Hematopoietic multipotent progenitor cell treated with erythropoietin and hydrocortisone succinate and interleukin-3 and kit ligand, for 6 days (in vitro differentiated cells): Measurements from ENCODE around the gene IGSF3.
"Not testable (repeated sequence)": the region's sequence is repeated elsewhere in the genome, so short reads cannot be mapped to it uniquely, and the experiment has no call there.

Experiments
- DNase-seq: peaks from one replicate; pipeline ENCODE4 v3.0.0-alpha.2; 2015

The IGSF3 gene

DNA sequence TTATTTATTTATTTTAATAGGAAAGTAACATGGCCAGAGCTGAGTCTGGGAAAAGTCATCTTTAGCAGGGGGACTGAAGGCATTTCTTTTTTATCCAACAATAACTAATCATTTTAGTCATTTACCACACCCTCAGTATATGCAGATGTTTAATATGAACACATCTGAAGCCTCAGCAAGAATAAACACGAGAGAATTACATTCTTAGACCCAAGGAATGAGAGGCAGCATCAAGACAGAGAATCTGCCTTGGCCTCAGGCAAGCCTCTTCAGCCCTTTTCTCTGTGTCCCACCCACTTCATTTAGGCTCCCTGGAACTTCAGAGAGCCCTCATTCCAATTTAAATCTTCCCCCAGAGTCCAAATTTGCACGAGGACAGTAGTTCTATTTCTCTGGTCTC, 17.0 kb upstream of the IGSF3 start:
- no peak for DNase-seq

DNA sequence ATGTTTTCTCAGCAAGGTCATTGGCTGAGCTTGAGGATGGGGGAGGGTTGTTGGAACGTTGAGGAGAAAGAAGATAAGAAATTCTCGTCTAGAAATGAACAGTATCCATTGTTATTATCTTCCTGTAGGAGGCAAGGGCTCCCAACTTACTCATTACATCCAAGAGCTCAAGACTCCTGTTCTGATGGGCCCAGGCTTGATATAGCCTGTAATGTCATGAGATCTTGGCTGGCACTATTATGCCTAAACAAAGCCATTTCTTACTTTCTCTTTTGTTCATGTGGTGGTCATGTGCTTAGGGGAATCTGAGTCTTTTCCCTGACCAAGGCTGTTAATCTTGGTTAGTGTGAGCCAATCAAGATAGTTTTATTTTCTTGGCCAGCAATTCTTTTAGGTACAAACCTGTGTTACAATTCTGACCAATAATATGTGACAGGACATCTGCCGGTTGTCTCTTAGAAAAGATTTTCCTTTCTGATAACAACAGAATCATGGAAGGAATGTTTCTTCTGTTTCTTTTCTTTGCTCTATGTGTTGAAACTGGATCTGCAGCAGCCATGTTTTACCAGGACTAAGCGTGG, 15.2 kb upstream of the IGSF3 start:
- no peak for DNase-seq

DNA sequence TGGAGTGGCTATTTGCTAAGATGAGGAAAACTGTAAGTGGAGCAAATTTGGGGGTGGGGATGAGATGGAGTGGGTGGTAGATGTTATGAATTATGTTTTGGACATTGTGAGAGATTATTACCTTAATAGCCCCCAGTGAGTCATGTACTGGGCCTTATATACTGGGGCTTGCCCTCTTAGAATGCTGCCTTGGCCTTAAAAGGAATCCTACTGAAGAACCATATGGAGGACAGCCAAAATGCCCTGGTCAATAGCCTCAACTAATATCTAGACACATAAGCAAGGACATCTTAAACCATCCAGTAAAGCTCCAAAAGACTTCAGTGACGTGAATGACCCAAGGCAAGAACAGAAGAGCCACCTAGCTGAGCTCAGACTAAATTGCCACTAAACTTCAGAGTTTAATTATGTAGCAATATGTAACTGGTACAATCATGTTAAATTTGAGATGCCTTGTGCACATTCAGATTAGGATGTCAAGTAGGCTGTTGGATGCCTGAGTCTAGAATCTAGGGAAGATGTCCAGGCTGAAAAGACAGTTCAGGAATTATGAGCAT, 13.9 kb upstream of the IGSF3 start:
- DNase-seq, result no peak

DNA sequence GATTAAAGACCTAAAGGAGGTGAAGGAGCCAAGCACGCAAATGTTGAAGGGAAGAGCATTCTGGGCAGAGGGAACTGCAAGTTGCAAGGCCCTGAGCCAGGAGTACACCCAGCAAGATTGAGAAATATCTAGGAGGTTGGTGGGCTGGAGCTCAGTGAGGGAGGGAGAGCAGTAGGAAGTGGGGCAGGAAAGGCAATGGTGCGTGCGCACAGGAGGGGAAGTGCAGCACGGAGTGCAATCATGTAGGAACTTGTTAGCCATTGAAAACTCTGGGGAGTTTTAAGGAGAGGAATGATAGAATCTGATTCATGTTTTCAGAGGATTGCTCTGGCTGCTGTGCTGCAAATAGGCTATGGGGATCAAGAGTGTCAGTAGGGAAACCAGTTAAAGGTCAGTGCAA, 13.2 kb upstream of the IGSF3 start:
- no peak for DNase-seq

DNA sequence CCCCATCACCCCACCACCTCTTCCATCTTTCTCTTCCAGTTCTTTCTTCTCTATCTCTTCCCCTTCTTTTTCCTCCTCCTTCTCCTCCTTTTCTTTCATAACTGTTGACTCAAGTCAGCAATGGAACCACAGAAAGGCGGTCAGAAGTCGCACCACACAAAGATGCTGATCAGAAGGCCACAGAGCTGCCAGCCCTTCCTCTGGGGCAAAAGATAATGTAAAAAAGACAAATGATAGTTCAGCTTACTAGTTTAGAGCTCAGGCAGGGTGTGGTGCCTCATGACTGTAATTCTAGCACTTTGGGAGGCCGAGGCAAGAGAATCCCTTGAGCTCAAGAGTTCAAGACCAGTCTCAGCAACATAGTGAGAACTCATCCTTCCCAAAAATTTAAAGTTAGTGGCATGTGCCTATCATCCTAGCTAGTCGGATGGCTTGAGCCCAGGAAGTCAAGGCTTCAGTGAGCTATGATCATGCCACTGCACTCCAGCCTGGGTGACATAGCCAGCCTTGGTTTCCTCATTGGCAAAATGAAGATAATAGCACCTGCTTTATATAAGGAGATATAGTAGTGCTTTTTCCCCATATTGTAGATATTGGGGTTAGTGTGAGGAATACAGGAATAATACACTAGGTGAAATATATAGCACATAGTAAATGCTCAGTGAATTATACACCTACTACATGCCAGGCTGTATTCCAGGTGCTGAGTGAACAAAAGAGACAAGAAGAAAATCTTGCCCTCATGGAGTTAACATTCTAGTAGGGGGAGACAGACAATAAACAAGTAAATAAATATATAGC, 12.5 kb upstream of the IGSF3 start:
- peak; percentile 95 for DNase-seq

DNA sequence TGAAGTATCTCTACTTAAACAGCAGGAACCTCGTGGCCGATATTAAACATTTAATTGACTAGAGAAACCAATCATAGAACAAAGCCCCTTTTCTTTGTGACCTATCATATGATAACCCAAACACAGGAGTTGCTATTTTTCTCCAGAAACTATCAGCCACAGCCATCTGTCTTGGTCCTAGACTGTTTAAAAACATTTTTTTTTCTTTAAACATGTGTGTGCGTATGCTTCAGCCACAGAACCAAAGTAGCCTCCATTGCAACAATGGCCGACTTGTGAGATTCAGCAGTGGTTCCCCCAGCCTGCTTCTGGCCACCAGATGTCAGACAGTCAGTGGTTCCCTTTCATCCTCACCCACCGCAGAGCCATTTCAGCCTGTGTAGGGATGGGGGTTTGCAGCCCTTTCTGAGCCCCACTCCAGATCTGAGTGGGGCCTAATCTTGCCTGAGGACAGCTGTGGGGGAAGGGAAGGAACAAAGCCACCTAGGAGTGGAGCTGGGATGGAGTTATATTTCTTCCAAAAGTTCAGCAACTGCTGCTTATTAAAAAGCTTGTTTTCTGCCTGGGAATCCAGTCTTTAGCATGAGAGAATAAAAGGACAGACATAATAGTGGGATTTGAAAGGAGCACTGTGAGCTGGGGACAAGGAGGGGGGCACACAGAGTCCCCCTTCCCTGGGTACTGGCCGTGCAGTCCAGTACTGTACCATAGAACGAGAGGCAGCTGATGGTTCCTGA, 11.7 kb upstream of the IGSF3 start:
- DNase-seq, result peak; percentile 92

DNA sequence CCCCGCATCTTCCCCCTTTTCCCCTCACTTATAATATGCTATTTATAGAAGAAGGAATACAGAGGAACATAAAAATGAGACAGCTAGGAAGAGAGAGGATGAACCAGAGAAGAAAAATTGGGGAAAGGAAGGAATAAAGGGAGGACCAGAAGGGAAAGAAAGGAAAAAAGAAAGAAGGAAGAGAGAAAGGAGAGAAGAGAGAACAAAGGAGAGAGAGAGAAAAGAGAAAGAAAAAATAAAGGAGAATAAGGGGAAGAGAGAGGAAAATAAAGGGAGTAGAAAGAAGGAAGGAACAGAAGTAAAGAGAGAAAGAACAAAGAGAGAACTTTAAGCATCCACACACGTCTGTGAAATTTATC, 11.2 kb upstream of the IGSF3 start:
- no peak for DNase-seq

DNA sequence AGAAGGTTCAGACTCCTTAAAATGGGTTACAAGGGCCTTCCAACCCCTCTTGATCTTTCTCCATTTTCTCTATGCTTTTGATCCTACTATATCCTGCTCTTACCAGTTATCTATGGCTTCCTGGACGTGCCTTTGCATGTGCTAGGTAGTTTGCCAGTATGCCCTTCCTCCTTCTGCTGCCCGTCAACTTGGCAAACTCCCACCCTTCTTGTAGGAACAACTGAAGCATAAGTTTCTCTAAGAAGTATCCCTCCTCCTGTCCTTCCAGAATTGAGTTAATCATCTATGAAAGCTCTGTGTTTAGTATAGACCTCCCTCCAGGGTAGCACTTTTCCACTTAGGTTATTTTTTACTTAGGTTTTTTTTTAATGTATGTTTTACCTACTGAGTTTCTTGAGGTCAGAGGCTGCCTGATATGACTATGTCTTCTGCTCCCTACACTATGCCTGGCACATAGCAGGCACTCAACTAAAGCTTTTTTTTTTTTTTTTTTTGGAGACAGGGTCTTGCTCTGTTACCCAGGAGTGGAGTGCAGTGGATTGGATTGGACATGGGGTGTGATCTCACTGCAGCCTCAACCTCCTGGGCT, 10.0 kb upstream of the IGSF3 start:
- no peak for DNase-seq

DNA sequence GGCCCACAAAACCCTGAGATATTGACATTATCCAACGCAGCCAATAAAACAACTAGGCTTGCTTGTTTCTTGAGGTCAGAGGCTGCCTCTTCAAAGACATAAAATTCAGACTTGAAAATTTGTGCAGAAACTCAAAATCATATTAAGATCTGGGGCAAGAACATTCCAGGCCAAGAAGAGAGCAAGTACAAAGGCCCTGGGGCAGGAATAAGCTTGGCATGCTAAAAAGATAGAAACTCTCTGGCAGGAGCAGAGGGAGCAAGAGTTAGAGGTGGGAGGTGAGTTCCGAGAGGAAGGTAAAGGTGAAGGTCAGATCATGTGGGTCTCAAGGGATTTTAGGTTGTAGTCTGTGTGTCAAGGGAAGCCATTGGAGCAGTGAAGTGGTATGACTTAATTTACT, 8.8 kb upstream of the IGSF3 start:
- no peak for DNase-seq

DNA sequence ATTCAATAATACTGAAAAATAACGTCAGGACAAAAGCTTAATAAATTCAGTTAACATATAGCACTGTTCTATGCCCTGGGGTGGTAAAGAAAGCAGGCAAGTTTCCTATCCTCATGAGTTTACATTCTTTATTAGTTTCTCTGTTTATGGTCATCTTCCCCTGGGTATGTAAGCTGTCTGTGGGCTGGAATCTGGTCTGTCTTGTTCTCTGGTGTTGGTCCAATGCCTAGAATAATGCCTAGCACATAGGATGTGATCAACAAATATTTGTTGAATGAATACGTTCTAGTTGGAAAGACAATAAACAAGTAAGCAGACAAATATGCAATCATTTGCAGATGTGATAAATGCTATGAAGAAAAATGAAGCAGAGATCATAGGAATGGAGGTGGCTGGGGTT, 7.2 kb upstream of the IGSF3 start:
- DNase-seq, result no peak

DNA sequence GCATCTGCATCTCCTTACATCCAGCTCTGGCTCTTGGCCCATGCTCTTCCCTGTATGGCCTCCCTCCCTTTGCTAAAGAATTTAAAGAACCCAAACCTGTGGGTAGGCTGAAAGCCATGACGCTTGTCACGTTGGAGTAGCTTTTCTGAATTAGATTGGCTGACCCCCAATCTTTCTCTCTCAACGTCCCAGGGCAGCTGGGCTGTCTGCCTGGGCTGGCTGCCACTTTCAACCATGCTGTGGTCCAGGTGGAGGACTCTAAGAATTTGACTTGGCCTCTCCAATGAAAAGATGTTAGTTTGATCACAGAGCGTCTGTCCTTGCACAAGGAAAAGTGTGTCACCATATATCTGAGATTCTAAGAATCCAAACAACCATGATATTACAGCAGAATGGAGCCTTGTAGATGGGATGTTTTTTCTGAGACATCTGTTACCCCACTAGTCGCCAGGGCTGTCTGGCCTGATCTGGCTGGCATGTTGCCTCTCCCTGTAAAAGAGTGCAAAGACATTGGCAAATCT, 6.5 kb upstream of the IGSF3 start:
- DNase-seq, result no peak

DNA sequence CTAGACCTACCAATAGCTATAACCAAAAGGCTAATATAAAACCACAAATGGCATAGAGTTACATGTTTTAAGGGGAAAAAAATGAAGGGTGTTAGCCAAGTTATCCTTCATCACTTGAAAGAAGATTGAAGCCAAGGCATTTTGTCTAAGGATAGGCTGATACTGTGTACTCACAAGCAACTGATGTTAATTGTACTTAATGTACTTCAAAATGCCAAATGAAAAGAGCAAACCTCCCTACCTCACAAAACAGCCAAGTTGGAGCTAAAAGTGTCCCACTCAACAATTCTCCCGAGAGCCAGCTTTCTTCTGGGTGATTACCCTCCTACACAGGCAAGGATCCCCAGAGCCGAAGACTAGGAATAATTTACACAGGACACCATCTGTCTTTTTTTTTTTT, 4.4 kb upstream of the IGSF3 start:
- no peak for DNase-seq

DNA sequence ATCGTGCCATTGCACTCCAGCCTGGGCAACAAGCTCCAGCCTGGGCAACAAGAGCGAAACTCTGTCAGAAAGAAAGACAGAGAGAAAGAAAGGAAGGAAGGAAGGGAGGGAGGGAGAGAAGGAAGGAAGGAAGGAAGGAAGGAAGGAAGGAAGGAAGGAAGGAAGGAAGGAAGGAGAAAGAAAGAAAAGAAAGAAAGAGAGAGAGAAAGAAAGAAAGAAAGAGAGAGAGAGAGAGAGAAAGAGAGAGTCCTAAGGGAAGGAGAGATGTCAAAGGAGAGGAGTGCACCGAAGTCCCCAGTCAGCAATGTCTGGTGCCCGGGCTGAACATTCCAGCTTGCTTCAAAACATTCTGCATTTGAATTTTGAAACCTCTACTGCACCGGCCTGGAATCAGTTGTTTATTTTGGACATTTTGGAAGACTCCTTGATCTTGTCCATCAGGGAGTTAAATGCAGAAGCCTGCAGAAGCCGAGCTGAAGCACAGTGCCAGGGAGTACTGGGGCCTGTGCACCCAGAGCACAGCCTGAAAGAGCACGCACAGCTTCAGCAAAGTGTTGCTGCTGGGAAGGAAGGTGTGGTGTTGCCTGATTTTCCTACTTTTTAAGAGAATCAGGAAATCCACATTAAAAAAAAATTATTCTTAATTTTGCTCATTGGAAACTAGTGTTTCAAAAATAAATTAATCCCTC, 3.7 kb upstream of the IGSF3 start:
- no peak for DNase-seq

DNA sequence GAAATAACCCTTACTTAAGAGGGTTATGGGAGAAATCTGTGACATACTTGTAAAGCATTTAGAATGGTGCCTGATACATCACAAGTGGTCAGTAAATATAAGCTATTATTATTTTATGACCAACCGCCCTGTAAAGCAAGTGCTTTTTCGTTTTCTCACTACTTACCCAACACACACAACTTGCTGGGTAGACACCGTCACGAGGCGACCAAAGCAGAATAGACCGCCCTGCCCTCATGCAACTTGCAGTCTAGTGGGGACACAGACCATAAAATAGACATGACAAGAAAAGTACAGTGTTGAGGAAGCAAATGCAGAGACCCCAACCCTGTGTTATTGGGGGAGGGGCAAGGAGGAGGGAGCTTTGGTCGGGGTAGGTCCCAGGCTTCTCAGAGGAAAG, 744 bp upstream of the IGSF3 start:
- DNase-seq, result no peak

DNA sequence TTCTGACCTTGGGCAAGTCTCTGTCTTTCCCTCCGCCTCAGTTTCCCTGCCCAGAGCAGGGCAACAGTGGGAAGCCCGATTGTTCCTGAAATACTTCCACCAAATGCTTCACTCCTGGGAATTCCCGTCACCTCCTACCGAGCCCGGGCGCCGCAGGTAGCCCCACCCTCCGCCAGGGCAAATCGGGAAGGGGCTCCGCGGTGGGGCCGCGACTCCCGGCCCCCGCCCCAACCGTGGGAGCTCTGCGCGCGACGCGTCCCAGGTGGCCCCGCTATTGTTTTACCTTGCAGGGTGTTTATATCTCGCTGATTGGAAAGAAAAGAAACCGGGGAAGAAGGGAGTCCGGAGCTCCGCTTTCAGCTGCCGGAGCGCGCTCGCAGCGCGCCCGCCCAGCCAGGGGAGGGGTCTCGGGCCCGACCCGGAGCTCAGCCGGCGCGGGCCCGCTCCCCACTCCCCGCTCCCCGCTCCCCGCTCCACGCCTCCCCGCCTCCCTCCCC, 407 bp downstream of the IGSF3 start:
- no peak for DNase-seq

DNA sequence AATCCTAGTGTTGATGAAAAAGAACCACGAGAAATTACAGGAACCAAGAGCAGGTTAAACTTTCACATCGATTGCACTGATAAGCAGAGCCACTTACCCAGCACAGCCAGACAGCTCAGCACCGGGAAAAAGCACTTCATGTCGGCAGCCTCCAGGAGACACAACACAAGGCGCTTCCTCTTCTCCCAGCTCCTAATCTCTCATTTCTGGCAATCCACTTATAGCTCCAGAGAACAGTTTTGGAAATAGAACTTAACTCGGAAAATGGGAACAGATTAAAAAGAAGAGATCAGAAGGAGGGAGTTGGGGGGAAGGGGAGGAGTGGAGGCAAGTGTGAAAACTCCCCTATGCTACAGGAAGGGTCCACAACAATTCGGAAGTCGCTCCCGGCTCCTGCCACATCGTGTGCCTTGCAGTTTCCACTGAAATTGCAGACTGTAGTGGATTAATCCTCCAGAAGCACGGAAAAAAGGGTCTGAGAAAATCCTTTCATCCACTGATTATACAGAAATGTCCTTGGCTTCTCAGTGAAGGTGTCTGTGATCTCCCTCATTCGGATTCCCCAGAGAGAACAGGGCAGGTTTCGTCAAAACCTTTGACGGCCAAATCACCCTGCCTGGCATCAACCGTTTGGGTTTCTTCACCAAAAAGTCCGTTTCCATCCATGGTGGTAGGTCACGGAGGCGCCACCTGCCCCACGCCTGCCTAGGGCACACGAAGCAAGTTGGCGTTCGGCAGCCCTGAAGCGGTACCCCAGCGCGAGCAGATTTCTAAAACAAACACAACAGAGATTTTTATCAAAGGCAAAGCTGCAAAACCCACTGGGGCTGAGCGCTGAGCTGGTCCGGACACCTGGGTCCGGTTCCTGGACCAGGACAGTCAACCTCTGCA, 1.1 kb downstream of the IGSF3 start:
- no peak for DNase-seq

DNA sequence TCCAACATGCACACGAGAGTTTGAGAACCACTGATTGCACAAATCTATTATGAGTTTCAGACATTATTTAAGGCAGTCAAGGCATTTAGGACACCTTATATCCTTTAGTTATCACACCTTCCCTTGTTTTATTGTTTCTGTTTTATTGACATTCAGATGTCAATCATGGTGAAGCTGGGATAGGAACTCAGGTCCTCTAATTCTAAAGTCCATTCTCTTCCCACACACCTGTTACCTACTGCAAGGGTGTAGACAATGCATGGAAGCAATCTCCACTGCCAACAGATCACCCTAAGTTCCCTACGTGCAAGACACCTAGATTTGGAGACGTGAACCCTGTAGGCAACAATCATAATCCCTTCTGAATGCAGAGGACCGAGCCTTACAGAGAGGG, 2.6 kb downstream of the IGSF3 start:
- no peak for DNase-seq

DNA sequence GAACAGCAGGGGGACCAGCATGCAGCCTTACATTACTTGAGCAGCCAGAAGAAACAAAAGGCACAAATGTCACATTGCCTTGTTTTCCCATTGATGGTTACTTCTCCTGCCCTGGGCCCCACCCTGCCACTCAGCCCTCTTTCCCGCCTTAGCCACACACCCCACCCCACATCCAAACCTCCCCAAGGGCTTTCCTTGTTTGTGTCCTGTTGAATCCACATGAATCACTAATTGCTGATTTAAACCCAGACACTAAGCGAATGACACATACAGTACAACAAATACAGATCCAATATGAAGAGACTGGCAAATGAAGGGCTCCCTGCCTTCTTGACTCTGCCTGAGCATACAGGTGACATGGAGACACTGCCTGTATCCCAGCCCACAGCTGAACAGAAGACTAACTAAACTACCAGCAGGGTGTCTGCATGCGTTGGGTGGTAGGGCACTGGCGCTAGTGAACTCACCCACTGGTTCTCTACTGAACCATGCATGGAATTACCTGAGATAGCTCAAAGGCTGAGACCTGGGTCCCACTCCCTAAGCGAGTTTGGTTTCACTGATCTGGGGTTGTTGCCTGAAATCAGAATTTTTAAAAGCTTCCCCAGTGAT, 3.1 kb downstream of the IGSF3 start:
- DNase-seq, result no peak

DNA sequence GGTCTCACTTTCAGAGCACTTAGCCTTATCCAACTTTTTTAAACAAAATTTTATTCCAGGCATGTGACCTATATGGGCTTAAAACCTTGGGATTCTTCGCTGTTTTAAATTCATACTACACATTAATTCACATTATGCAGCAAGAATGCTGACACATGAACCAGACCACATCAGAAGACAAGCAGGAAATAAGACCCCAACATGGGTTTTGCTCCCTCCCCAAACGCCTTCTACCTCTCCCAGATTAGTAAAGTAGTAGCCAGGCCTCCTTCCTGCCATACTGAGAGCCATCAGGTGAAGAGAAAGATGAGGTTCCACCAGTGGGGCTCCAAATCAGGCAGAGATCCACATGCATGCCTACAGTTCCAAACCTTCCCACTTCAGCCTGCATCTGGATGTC, 3.7 kb downstream of the IGSF3 start:
- DNase-seq, result no peak

DNA sequence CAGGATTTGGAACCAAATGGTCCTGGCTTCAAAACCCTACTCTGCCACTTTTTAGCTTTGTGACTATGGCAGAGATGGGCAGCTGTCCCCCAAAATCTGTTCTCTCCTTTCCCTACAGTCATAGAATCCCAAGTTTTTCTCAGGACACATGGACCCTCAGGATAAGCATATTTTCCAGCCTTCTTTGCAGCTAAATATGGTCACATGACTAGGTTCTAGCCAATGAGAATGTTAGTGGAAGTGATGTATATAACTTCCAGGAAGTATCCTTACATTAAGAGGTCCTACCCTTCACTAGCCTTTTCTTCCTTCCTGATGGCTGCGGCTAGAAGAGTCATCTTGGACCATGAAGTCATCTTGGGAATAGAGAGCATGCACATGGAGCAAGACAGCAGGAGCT, 5.9 kb downstream of the IGSF3 start:
- no peak for DNase-seq

DNA sequence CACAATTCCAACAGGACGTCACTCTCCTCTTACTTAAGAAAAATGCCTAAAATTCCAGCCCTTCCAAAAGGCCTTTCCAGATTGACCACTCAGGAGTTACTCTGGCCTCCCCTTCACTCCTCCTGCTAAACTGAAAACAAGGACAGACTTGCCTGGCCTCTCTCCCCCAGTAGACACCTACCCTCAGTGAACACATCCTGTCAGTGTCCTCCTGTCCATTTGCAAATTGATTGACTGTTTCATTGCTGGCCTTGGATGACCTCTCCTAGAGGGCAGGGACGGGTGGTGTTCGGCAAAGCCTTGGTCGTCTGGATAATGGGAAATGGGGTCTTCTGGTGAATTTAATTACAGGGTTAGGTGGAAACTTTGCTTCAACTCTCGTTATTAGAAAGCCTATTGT, 8.9 kb downstream of the IGSF3 start:
- not testable (repeated sequence) for DNase-seq
